Smooth muscle cell of the brain vasculature (primary cell): ENCODE results near the gene DERL2.
A peak's percentile ranks its signal among the peaks of the same experiment; 100 is the strongest.

ENCODE experiments used
- DNase-seq: peaks from one replicate; pipeline ENCODE4 v3.0.0-alpha.2; 2012; ENCODE audit warnings: low read depth, low spot score

DERL2 gene

DNA sequence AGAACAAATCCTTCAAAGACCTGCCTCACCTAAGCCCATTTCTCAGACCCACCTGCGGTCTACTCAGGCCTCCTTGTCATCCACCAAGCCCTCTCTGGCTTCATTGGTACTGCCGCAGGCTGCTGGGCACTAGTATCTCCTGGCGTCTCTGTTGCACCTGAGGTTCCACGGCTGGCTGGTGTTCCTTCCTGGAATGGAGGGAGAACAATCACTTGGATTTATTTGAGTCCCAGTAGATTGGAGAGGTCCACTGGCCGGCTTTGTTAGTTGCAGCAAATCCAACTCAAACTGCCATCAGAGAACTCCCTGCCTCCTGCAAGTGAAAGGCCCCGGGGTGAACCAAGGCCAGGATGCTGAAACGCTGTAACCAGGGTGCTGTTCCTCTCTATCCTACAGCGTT, 15.7 kb upstream of the DERL2 start:
- no peak for DNase-seq

DNA sequence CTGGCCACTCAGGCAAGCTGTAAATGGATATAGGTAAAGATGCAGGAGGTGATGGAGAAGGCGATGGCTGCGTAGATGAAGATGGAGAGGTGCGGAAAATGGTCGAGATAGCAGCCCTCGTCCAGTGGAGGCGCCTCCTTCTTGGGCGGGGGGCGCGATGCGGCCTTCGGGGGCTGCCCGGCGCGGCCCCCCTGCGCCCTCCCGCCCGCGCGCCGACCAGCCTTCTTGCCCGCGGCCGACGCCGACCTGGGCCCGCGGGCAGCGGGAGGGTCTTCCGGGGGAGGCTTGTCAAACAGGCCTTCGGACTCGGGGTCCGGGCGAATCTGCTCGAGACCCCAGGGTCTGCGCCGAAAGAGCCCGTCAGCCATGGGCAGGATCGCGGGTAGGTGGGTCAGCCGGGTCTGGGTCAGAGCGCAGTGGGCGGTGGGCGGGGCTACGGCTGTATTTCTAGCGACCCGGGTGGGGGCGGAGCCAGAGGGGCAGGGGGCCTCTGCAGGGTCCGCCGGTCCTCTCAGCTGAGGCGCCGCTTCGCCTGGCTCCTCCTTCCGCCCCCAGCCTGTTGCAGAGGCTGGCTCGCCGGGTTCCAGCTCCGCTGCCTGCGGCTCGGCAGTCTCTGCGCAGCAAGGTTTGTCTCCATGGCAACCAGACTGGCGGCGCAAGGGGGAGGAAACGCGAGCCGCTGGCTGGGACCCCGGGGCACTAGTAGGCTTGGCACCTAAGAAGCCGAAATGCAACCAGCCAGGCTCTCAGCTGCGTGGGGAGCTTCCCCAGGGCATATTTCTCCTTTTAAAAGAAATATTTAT, 14.8 kb upstream of the DERL2 start:
- peak; percentile 59 for DNase-seq

DNA sequence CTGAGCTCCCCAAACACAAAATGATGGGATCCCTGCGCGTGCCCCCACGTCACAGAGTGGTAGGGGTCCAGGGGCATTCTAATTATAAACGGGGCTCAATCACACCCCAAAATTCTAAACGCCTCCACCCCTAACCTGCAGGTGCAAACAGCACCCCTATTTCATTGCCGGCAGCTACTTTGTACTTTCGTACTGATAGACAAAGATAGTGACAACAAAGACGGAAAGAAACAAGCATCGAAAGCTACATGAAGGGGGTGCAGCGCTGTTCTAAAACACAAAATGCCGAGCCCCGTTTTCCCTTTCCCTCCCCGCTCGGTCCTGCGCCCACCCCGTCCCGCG, 14.2 kb upstream of the DERL2 start:
- no peak for DNase-seq

DNA sequence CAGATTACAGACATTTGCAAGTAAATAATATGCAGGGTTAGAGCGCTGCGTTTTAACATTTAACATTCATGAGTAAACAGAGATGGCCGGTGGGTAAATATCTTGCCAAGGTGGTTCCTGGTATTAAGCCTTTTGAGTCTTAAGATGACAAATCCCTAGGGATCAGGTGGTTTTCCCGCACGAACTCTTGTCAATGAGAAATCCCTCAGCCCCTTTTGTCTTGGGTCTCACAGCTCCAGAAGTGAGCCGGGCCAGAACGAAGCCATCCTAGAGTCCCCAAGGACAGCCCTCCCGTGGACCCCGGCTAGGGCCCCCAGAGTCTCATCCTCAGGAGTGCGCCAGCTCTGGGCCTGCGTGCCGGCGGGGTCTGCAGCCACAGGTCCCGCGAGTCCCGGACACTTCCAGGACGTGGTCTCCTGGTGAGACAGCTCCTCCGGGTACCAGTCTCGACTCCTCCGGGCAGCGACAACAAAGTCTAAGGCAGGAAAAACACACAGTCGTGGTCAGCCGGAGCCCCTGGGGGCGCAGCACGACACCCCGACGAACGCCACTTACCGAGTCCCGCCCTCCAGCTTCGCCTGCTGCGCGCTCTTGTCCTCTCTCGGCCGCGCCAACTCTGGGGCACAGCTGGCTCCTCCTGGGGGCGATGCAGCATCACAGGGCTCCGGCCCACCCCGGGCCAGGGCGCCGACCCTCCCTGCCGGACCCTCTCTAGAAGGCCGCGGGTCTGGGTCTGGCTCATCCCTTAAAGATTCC, 13.7 kb upstream of the DERL2 start:
- no peak for DNase-seq

DNA sequence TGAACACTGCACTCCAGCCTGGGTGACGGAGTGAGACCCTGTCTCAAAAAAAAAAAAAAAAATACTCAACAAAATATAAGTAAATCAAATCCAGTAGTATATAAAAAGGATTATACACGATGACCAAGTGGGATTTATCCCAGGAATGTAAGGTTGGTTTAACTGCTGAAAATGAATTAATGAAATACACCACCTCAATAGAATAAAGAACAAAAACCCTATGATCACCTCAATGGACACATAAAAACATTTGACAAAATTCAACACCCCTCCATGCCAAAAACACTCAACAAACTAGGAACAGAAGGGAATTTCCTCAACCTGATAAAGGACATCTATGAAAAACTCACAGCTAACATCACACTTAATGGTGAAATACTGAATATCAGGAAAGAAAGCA, 7.0 kb upstream of the DERL2 start:
- no peak for DNase-seq

DNA sequence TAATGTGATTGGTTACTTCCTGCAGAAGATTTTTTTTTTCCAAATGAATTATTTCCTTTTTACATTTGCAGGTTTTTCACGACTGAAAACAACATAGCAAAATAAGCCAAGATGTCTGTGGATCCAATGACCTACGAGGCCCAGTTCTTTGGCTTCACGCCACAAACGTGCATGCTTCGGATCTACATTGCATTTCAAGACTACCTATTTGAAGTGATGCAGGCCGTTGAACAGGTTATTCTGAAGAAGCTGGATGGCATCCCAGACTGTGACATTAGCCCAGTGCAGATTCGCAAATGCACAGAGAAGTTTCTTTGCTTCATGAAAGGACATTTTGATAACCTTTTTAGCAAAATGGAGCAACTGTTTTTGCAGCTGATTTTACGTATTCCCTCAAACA, 2.8 kb upstream of the DERL2 start:
- no peak for DNase-seq

DNA sequence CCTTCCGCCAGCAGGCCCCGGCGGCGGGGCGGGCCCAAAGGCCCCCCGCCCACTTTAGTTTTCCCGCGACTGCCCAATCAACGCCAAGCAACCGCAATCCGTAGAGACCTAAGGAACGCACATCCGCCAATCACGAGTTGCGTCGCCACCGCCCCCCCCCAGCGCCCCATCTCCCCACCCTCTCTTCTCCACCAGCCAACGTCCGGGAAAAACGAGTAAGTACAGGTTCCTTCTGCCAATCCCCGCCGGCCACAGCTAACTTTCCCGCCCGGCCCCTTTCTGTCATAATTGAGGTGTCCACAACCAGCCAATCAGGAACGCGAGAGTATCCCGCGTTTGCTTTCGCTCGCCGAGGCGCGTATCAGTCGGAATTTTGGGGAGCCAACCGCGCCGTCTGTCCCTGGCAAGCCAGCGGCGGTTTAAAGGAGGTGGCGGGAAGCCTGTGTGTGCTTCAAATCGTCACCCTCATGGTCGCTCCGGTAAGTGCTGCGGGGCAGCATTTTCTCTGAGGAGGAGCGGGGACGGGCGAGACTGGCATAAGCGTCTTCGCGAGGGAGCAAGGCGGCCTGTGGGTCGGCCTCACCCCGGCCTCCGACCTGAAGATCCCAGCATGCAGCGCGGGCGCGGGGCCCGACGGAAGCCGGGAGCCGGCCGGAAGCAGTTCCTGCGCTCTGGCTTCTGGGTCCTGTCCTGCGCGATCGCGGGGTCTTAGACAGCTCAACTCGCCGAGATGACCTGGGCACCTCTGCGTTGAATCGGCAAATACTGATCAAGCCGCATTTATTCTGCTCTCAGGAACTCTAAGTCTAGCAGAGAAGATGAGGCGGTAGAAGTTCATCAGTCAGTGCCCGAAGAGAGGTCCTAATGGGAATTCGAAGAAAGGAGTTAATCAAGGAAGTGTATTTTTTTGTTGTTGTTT, 487 bp upstream of the DERL2 start, which contains the start of gene MIS12:
TSS of gene MIS12 (plus strand) at position 361 of the 919 bp plus-strand sequence. CDS start 2,297 bp downstream, outside the sequence.
- DNase-seq, result peak; percentile 97

DNA sequence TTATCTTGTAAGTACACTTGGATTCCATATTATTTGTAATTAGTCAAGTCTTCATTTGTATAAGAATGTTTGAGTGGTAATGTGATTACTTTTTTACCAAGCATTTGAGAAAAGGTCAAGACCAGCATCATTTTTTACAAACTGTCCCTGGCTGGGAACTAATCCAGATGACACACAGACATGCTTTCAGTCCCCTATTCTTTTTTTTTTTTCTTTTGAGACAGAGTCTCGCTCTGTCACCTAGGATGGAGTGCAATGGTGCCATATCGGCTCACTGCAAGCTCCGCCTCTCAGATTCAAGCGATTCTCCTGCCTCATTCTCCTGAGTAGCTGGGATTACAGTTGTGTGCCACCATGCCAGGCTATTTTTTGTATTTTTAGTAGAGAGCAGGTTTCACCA, 4.5 kb downstream of the DERL2 start:
- DNase-seq, result no peak

DNA sequence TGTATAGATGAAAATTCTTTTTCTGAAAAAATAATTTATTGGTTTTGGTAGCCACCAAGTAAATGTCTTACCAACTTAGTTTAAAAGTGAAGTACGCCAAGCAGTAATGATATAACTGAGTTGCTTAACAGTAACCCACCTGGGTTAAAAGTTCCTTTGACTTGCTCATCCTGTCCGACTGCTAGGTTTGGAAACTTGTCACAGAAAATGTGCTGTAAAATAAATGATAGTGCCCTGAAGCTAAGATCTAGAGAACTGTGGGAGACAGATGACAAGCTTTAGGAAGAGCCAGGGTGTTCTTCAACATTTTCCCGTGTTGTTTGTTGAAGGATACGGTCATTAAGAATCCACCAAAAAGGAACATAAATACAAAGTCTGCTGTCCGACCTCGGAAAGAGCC, 5.0 kb downstream of the DERL2 start:
- no peak for DNase-seq

DNA sequence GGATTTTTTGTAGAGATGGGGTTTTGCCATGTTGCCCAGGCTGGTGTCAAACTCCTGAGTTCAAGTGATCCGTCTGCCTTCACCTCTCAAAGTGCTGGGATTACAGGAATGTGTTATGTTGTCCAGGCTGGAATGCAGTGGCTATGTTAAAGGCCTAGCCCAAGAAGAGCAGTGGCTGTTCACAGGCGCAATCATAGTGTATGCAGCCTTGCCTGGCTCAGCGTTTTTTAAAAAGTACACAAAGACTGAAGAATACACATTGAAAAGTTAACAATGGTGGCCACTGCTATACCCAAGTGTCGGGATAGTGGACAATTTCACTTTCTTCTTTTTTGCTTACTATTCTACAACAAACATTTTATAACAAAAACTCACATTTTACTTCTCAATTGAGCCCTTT, 7.0 kb downstream of the DERL2 start:
- DNase-seq, result no peak

DNA sequence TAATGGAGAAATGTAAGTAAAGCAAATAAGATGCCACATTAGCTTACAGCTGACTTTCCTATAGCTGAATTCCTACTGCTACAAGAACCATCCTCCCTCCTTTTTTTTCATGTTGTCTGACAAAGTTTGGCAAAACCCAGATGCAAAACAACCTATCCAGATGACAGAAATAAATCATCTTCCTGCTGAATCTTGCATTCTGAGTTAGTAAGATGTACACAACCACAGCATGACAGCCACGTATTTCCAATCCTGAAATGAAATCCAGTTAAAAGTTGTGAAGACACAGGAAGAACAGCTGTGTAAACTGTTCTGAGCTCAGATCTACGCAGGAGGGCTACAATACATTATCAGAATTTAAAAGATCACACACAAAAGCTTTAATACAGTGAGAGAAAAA, 12.1 kb downstream of the DERL2 start:
- no peak for DNase-seq

DNA sequence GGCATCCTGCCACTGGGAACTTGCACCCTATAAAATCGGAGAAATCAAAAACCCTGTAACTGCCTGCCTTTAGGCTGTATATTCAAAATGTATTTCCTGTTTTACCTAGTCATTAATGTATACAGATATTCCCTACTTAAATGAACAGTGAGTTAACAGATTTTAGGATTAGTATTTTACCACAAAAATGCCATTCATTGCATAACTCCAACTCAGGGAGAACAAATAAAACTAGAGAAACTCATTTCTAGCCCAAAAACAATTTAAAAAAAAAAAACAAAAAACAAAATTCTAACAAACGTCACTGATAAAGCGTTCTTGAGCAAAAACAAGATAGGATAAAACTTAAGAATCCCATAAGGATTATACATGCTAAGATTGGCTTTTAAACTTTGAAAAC, 13.5 kb downstream of the DERL2 start:
- no peak for DNase-seq

DNA sequence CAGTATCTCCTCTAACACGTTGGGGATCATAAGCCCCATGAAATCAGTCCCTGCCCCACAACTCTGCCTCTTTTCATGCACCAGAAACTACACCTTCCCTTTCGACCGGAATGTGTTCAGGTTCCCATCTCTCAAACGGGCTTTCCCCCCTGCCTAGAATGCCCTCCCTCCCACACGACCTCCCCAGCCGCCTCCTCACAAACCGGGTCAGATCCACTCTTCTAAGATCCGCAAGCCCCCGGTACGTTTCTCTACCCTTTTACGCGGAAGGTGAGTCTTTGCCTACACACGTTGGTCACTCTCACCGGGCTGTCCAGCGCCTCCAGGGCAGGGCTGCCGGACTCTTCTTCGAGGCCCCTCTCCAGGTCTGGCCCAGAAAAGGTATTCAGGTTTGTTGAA, 17.9 kb downstream of the DERL2 start:
- no peak for DNase-seq

DNA sequence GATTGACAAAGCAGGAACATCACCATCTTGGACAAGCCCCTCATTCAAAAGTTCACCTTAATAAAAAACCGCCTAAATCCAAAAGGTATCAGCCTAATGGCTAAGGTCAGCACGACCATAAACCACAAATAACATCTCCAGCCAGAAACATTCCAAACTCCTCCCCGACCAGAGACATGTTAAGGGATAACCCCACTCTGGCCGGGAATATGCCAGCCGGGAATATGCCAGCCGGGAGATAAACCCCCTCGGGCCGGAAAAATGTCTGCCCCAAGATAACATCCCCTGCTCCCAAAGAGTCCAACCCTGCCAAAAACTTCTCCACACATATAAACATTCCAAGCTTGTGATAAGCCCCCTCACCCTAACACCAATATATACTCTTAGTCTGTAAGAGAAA, 18.6 kb downstream of the DERL2 start:
- DNase-seq, result no peak

DNA sequence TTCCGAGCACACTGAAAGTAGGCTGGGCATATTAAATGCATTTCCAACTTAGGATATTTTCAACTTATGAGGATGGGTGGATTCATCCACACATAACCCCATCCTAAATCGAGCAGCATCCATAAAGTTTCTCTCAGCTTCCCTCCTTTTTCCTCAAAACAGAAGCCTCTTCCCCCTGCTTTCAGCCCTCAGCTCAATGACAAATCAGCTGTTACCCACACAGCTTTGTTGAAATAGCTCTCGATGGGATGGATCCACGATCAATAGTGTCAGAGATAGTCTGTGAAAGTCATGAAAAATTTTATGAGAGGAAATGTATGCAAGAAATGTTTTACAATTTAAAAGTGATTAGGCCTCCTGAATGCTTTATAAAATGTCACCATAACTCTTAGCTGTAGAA, 19.7 kb downstream of the DERL2 start:
- no peak for DNase-seq

DNA sequence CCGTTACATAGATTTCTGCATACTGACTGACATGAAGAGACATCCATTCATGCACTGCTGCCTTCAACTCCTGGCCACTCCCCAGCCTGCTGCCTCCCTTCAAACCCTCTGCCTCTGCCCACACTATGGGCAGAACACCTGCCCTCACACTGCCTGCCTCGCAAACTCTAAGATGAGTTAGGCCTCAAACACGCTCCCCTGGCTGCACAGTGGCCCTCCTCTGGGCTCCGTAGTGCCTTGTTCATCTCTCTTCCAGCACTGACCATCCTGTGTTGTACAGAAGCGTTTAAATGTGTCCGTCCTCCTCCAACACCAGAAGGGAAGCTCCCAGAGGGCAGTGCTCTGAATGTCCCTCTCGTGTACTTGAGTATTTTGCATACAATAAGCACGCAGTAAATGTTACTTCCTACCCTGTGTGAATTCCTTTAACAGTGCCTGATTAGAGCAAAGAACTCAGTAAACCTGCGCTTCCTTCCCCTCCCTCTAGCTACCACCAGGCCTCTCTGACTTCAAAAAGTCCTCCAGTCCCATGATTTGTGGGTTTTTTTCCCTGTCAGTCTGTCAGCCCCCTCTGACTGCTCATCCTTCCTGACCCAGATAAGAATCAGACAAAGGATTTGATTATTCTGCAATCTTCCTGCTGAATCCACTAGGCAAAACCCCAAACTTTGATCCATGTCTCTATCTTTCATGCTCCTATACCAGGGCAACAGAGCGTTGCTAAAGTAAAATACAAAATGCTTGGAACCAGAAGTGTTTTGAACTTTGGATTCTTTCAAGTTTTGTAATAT, 21.1 kb downstream of the DERL2 start:
- no peak for DNase-seq

DNA sequence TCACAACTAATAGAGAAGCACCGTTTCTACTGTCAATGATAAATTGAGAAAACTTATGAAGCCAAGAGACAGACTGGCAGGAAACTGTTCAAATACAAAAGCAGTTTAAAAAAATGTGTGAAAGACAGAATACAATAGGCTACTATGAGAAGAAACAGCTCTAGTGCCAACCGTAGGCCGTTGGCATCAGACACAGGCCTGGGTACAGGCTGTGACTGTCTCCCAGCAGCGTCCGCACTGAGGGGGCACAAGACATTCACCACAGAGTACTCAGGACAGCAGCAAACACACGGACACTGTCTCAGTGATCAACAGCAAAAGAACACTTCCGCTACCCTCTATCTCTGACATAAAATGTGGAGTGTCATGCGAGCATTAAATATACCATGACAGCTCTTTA, 39.2 kb downstream of the DERL2 start:
- DNase-seq, result no peak

DNA sequence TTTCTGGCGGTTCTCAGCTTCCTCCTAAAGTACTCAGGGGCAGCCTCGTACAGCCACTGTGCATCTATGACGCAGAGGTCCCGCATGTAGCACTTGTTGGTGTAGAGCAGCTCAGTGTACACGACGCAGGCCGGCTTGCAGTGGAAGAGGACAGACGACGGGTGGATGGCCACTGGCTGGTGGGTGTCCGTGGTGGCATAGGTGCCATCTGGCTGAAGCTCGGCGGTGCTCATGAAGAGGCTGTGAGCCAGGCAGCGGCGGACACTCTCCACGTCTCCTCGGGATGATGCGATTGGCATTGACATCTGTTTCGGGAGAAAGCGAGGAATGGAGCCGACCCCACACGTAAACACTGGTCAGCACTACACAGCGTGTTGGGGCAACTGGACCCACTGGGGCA, 41.8 kb downstream of the DERL2 start:
- DNase-seq, result no peak

DNA sequence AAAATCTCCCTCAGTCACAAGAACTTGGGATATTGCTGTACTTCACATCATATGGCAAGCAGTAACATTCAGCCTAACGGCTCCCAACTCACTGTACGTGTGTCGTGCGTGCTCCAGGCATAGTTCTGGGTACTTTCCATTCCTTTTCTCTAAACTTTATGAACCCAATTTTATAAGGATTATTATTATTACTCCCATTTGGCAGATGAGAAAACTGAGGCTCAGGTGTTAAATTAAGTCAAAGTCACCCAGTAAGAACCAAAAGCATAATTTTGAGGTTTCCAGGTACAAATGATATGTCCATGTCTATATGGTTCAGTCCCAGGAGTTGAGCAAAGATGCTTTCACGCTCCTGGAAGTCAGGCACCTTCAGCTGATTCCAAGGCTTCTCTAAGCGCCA, 42.2 kb downstream of the DERL2 start:
- DNase-seq, result no peak

DNA sequence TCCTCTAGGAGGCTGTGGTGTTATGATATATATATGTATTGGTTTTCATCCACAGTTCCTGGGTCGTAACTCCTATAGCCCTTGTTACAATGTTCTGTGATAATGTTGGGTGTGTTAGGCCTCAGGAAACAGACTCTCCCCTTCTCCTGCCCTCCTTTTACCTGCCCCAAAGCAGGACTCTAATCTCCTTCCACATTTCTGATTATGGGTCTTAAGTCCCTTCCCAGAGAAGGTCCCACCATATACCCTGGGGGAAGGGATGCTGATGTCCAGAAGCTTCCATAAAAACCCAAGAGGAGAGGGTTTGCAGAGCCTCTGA, 46.6 kb downstream of the DERL2 start:
- DNase-seq, result no peak

DNA sequence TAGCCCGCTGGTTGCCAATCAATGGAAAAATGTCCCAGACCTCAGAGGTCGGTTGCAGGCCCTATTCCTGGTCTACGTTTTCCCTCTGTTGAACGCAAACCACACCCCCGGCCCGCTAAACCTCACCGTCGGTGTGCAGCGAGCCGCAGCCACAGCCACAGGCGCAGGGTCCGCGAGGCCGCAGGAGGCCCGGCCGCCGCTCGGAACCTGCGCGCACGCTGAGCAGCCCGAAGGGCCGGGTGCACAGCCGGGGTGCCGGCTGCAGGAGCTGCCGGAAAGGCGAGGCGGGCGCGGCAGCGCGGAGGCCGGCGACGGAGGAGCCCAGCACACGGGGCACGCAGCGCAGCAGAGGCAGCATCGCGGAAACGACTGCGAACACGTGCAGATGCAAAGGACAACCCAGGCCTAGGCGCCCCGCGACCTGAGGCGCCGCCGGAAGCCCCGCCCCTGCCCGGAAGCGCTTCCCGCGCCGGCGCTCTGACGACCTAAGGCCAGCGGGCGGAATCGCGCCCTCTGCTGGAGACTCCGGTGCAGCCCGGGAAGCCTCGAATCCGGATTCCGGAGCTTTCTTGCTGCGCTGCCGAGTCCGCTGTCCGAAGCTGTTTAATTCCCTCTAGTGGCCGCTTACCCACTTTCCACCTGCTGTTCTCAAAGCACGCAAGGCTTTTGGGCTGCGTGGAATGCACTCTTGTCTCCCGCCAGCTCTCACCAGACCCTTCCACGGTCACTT, 47.1 kb downstream of the DERL2 start, which contains the start of gene C1QBP:
TSS of gene C1QBP (minus strand) at position 440 of the 730 bp plus-strand sequence. CDS start at position 358, 82 bp downstream.
- peak; percentile 76 for DNase-seq
